Kidney epithelial cell (primary cell): ENCODE measurements around the gene ZNF592. TPM values are rescaled to one million over a fixed set of nuclear protein-coding genes. Genes with fewer than 3 reads are reported as not detected.

Experiments used
- DNase-seq: peaks from one replicate; pipeline ENCODE4 v3.0.0-alpha.2; 2010; ENCODE audit warnings: low read depth
- H3K27me3 ChIP-seq: 2 replicates; pipeline ENCODE4 v1.6.0; 2011; ENCODE audit warnings: low read length; ENCODE audit not compliant: control insufficient read depth, insufficient read depth
- H3K36me3 ChIP-seq: 2 replicates; pipeline ENCODE4 v1.5.1; 2011; ENCODE audit warnings: low read length; ENCODE audit not compliant: control insufficient read depth, insufficient read depth
- H3K4me3 ChIP-seq: 2 replicates; pipeline ENCODE4 v1.5.1; 2011; ENCODE audit warnings: low read depth, mild to moderate bottlenecking, control low read depth, low read length
- CTCF ChIP-seq: IDR thresholded peaks from 2 replicates; pipeline ENCODE4 v1.5.1; 2011; ENCODE audit warnings: mild to moderate bottlenecking, moderate library complexity, low read length, control low read depth, inconsistent platforms; ENCODE audit not compliant: insufficient read depth, poor library complexity, severe bottlenecking
- total RNA-seq: library from RNA; depleted of rRNA; stranded (reverse); fragments of >200 nt; gene quantifications from 2 replicates; pipeline ENCODE4 v1.2.3, GENCODE V29; 2015

Gene ZNF592
- total RNA-seq, 1 donor from 2014 or later, result 18.8 TPM

DNA sequence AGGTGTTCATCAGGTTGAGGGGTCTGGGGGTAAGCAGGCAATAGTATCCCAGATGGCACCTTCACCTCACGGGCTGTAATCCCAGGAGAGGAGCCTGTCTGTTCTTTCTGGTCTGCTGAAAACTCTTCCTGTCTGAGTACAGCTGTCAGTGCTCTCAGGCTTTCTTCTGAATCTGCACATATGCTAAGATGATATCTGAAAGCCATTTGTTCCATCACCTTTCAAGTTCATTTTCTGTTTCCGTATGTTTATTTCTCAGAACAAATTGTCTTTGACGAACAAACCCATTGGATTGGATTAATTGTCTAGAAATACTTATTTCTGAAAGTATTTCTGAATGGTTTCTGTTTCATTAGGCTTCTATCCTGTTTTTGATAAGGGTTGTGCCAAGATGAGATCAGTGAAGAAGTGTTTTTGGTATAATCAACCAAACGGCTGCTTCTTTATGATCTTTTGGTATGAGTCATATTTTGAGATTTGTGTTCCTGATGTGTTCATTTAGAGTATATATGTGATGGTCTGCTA is 13.3 kb downstream of the ZNF592 start:
- H3K27me3 ChIP-seq, result no peaks in the 10 kb centered on the region
- no peak for DNase-seq
- H3K36me3 ChIP-seq, result no peaks in the 10 kb centered on the region
- no peak for TF ChIP-seq CTCF
- H3K4me3 ChIP-seq, result no peak overlapping the region

DNA sequence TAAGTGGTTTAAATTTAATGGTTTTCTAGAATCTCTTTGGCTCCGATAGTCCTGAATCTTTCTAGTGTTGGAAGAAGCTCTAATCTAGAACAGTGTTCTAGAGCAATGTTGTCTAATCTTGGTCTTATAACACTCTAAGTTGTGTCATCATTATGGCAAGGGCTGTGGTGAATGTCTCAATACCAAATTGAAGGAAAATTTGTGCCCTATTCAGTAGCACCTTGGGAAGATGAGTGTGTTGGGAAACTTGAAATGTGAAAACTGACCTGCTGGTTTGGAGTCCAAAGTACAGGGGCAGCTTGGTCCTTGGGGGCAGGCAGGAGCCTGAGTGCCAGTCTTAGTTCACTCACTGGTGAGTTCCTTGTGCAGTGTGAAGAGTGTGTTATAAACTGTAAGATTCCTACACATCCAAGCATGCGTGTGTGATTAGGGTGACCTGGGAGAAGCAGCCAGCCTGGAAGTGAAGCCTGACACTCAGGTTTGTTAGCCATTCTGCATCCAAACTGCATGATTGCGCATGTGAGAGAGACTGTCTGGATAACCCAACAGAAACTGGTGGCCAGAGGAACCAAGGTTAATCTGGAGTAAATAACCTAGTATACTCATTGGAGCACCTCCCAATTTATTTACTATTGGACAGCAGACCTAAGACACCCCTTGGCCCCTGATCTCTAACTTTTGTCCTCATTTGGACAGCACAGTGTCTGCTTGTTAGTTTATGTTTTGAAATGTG is 14.6 kb downstream of the ZNF592 start:
- Histone ChIP-seq H3K27me3 (no peaks in the 10 kb centered on the region), H3K4me3 (no peak overlapping the region), H3K36me3 (no peaks in the 10 kb centered on the region)
- no peak for DNase-seq
- TF ChIP-seq CTCF, result no peak

DNA sequence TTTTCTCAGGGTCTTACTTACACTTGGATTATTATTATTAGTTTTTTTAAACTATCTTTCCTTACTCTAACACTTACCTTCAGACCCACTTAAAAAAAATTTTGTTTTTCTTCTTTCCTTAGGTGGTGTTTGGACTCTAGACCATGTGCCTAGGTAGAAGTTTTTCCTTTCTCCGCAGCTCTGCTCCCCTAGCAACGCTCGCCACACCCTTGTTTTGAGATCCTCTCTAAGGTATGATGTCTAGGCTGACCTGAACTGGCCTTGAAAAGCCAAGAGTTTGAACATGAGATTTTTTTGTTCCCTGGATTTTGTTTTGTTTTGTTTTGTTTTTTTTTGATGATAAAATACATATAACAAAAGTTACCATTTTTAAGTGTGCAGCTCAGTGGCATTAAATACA is 16.2 kb downstream of the ZNF592 start:
- DNase-seq, result no peak
- Histone ChIP-seq H3K36me3 (peaks cover 1% of the 10 kb centered on the region), H3K4me3 (no peak overlapping the region), H3K27me3 (no peaks in the 10 kb centered on the region)
- TF ChIP-seq CTCF, result no peak

DNA sequence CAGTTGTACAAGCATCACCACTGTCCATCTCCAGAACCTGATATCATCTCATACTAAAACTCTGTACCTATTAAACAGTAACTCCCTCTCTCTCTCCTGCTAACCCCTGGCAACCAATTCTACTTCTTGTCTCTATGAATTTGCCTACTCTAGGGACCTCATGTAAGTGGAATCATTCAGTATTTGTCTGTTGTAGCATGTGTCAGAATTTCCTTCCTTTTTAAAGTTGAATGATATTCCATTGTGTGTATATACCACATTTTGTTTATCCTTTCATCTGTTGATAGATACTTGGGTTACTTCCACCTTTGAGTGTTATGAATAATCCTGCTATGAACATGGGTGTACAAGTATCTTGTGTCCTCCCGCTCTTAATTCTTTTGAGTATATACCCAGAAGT is 16.6 kb downstream of the ZNF592 start:
- H3K36me3 ChIP-seq, result peaks cover 1% of the 10 kb centered on the region
- no peak for TF ChIP-seq CTCF
- no peaks in the 10 kb centered on the region for H3K27me3 ChIP-seq
- no peak for DNase-seq
- no peak overlapping the region for H3K4me3 ChIP-seq

DNA sequence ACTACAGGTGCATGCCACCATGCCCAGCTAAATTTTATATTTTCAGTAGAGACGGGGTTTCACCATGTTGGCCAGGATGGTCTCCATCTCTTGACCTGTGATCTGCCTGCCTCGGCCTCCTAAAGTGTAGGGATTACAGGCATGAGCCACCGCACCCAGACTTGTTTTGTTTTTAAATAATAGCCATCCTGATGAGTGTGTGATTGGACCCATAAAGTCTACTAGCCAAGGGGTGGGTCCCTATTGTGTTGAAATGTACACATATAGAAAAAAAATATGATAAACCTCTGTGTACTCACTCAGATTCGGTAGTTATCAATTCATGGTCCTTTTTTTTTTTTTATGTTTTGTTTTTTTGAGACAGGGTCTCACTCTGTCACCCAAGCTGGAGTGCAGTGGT is 17.3 kb downstream of the ZNF592 start:
- Histone ChIP-seq H3K4me3 (no peak overlapping the region), H3K36me3 (peaks cover 1% of the 10 kb centered on the region), H3K27me3 (no peaks in the 10 kb centered on the region)
- DNase-seq, result no peak
- no peak for TF ChIP-seq CTCF

DNA sequence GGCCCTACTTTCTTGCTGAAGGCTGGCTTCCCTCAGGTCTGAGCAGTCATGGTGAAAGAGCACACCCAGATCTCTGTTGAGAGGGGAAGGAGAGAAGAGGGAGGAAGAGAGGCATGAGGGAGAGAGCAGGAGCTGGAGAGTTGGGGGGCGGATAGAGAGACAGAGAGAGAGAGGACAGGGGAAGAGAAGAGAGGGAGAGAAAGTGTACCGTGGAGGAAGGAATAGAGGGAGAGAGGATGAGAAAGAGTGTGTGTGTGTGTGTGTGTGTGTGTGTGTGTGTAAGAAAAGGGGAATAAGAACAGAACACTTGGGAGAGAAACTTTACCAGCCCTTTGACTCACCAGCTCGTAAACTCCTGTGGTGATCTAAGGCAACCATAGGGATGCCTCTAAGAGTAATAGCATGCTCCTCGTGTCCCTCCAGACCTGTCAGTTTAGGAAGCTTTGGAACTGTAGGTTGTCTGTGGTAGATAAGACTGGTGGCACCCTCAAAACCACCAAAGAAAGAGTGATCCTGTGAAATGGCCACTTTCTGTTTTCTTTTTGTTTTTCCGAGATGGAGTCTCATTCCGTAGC is 18.2 kb downstream of the ZNF592 start:
- Histone ChIP-seq H3K36me3 (peaks cover 1% of the 10 kb centered on the region), H3K4me3 (no peak overlapping the region), H3K27me3 (no peaks in the 10 kb centered on the region)
- TF ChIP-seq CTCF, result no peak
- DNase-seq, result no peak
